HepG2 (cell line): ENCODE results near the gene MAPK14. TPM values are rescaled to one million over a fixed set of nuclear protein-coding genes. Genes with fewer than 3 reads are reported as not detected.

Experiments used
- ATAC-seq: fragments of 200-7000 bp; cut with Tn5 transposase; 3 replicates; pipeline ENCODE4 v1.9.1; 2020; ENCODE audit warnings: mild to moderate bottlenecking, moderate library complexity
- BruUV-seq: library from RNA; stranded (reverse); fragments of 400-500 nt; replicated peaks from 2 replicates; lab custom pipeline; 2021; lab: Mats Ljungman, UMichigan
- CTCF ChIA-PET: fragments of 300-600 bp; formaldehyde crosslinking; extraction: SDS; loops from one replicate; lab custom pipeline; 2021; ENCODE audit warnings: low total read pairs, inconsistent platforms, low intra/inter-chr PET ratio; lab: Yijun Ruan, JAX
- POLR2A ChIA-PET: fragments of 350-600 bp; sonication (Branson Sonifier 250); formaldehyde crosslinking; loops from one replicate; lab custom pipeline; 2020; ENCODE audit warnings: antibody characterized with exemption, inconsistent platforms; lab: Yijun Ruan, JAX
- DNase-seq: peaks from one replicate; pipeline ENCODE4 v3.0.0-alpha.2; 2015; ENCODE audit warnings: low spot score
- FAIRE-seq: peaks from 3 replicates; lab custom pipeline; 2011; peaks lifted over from hg19 to GRCh38; lab: Jason Lieb, UNC
- H2AFZ ChIP-seq: one replicate; pipeline ENCODE4 v1.6.1; 2011; ENCODE audit warnings: low read length, inconsistent platforms
- H3K27ac ChIP-seq: fragments of 300-600 bp; 3 replicates; pipeline ENCODE4 v1.8.0; 2011; ENCODE audit warnings: mixed run types, mild to moderate bottlenecking, mixed read lengths, low read length, inconsistent platforms; ENCODE audit not compliant: insufficient read depth; ENCODE audit errors: extremely low read length
- H3K27me3 ChIP-seq, 2 experiments: fragments of 200-600 bp in 1 of 2; 2 replicates in 1 of 2; 3 replicates in 1 of 2; pipeline versions ENCODE4 v1.6.0 to v1.8.0; 2011; ENCODE audit warnings: low read length in 2 of 2, mild to moderate bottlenecking in 2 of 2, moderate library complexity in 2 of 2, inconsistent platforms in 1 of 2; ENCODE audit not compliant: insufficient read depth in 2 of 2, control insufficient read depth in 1 of 2
- H3K36me3 ChIP-seq, 2 experiments: fragments of 200-600 bp in 1 of 2; replicated peaks in 1 of 2; 2 replicates in 1 of 2; 3 replicates in 1 of 2; pipeline versions ENCODE4 v1.5.1 to v1.8.0; 2011; ENCODE audit warnings: low read length in 2 of 2, inconsistent platforms in 1 of 2; ENCODE audit not compliant: insufficient read depth in 2 of 2, control insufficient read depth in 1 of 2
- H3K4me1 ChIP-seq: 2 replicates; pipeline ENCODE4 v1.5.1; 2012; ENCODE audit warnings: low read length, inconsistent platforms; ENCODE audit not compliant: insufficient read depth
- H3K4me2 ChIP-seq: 2 replicates; pipeline ENCODE4 v1.6.0; 2011; ENCODE audit warnings: low read depth, low read length, inconsistent platforms
- H3K4me3 ChIP-seq, 3 experiments: fragments of 200-600 bp in 1 of 3; sonication (generic), shearing (Covaris generic) in 1 of 3; replicated peaks in 1 of 3; 2 replicates each; pipeline ENCODE4 v1.5.1; 2011 to 2016; ENCODE audit warnings: low read length in 3 of 3, inconsistent platforms in 2 of 3, low read depth in 2 of 3, mild to moderate bottlenecking in 2 of 3, control low read depth in 1 of 3, mixed read lengths in 1 of 3; ENCODE audit not compliant: insufficient read depth in 1 of 3
- H3K79me2 ChIP-seq: one replicate; pipeline ENCODE4 v1.6.1; 2011; ENCODE audit warnings: low read length, inconsistent platforms; ENCODE audit not compliant: insufficient read depth
- H3K9ac ChIP-seq: 2 replicates; pipeline ENCODE4 v1.6.0; 2011; ENCODE audit warnings: mild to moderate bottlenecking, low read depth, low read length, inconsistent platforms; ENCODE audit not compliant: insufficient read depth
- H3K9me3 ChIP-seq: 2 replicates; pipeline ENCODE4 v1.5.1; 2012; ENCODE audit warnings: mild to moderate bottlenecking, low read length
- H4K20me1 ChIP-seq: 2 replicates; pipeline ENCODE4 v1.6.0; 2011; ENCODE audit warnings: inconsistent platforms, mild to moderate bottlenecking, low read length, moderate library complexity; ENCODE audit not compliant: insufficient read depth
- CEBPB ChIP-seq: IDR thresholded peaks from 2 replicates; pipeline ENCODE4 v1.6.1; 2011; ENCODE audit warnings: low read depth, low read length, improper control_type of control experiment, borderline replicate concordance
- HHEX ChIP-seq: IDR thresholded peaks from 2 replicates; pipeline ENCODE4 v1.6.1; 2016; ENCODE audit warnings: control low read depth
- HNRNPK ChIP-seq: fragments of 200-400 bp; formaldehyde crosslinking; IDR thresholded peaks from 2 replicates; pipeline ENCODE4 v1.6.1; 2018; ENCODE audit warnings: low read length, low read depth, moderate library complexity, mild to moderate bottlenecking; ENCODE audit not compliant: poor library complexity, severe bottlenecking
- NFKB2 ChIP-seq: sonication (generic); formaldehyde crosslinking; IDR thresholded peaks from 2 replicates; pipeline ENCODE4 v1.4.0; 2020; ENCODE audit warnings: missing genetic modification reagents, borderline replicate concordance
- SSRP1 ChIP-seq: IDR thresholded peaks from 2 replicates; pipeline ENCODE4 v1.6.1; 2016; ENCODE audit warnings: control low read depth
- ZNF550 ChIP-seq: sonication (generic); formaldehyde crosslinking; IDR thresholded peaks from 2 replicates; pipeline ENCODE4 v1.4.0; 2020; ENCODE audit warnings: mild to moderate bottlenecking, missing genetic modification reagents, borderline replicate concordance
- ZSCAN22 ChIP-seq: sonication (generic); formaldehyde crosslinking; IDR thresholded peaks from 2 replicates; pipeline ENCODE4 v1.4.0; 2020; ENCODE audit warnings: mild to moderate bottlenecking, missing genetic modification reagents
- WGBS: methylation state at CpG from one replicate; pipeline ENCODE4 v1.1.6; 2017; ENCODE audit warnings: low lambda C conversion rate; 5-methylcytosine and 5-hydroxymethylcytosine counted together
- in situ Hi-C: cut with HindIII; loops from 2 replicates; pipeline ENCODE4 v1.10.0; 2017; ENCODE audit warnings: low pct_unique_long_range_greater_than_20kb; ENCODE audit not compliant: extremely low pct_ligation_motif_present
- intact Hi-C: fragments of 100-400 bp; cut with micrococcal nuclease; formaldehyde crosslinking; loops from one replicate; pipeline ENCODE4 v1.10.0; 2022; ENCODE audit not compliant: unreplicated experiment
- polyA plus RNA-seq, 8 experiments: library from polyadenylated mRNA; depleted of rRNA in 3 of 8; stranded (reverse) in 7 of 8; unstranded in 1 of 8; fragments of >200 nt; fragmentation: Illumina TruSeq in 4 of 8; extraction: Trizol in 4 of 8; gene quantifications; 2 replicates each; pipeline versions ENCODE4 v1.2.1 to v1.2.3, GENCODE V29; 2011 to 2016; ENCODE audit warnings: low read depth in 4 of 8, missing spikeins in 1 of 8, mixed read lengths in 1 of 8; ENCODE audit not compliant: insufficient read depth in 1 of 8
- total RNA-seq, 5 experiments: library from RNA; depleted of rRNA; stranded (reverse); fragments of >200 nt; fragmentation: Illumina TruSeq; extraction: Trizol; gene quantifications; 2 replicates each; pipeline ENCODE4 v1.2.3, GENCODE V29; 2016; ENCODE audit warnings: low read depth in 1 of 5
- TF ChIP-seq, protein P1 (sequence below): sonication (generic); formaldehyde crosslinking; conservative IDR thresholded peaks from 2 replicates; pipeline ENCODE4 v1.4.0; 2020; ENCODE audit warnings: missing genetic modification reagents

The MAPK14 gene
- total and polyA plus RNA-seq, 2 of the 13 experiments (the other 11 are each of a cell fraction or from before 2014, with no cell fraction given) = 66.3 to 67.3 TPM

DNA sequence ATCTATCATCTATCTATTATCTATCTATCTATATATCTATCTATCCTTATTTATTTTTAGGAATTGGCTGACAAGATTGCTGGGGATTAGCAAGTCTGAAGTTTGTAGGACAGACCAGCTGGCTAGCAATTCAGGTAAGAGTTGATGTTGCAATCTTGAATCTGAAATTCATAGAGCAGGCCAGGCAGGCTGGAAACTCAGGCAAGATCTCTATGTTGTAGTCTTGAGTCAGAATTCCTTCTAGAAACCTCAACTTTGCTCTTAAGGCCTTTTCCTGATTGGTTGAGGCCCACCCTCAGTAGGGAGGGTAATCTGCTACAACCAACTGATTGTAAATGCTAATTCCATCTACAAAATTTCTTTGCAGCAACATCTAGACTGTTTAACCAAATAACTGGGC, 121.9 kb downstream of the MAPK14 start:
- Histone ChIP-seq H3K9me3 (no peaks in the 10 kb centered on the region), H4K20me1 (no peaks in the 10 kb centered on the region), H3K4me3 (no peak overlapping the region), H2AFZ (no peak overlapping the region), H3K27me3 (no peaks in the 10 kb centered on the region), H3K27ac (no peak overlapping the region), H3K9ac (no peak overlapping the region), H3K4me2 (no peak overlapping the region), H3K4me1 (peaks cover 16% of the 10 kb centered on the region), H3K79me2 (no peaks in the 10 kb centered on the region), H3K36me3 (no peaks in the 10 kb centered on the region)
- ATAC-seq (no peak), DNase-seq (no peak), FAIRE-seq (no peak)
- in situ Hi-C loops (no loop called here), intact Hi-C loops (no loop called here)
- ChIA-PET POLR2A (no interaction called here), CTCF (no interaction called here)
- TF ChIP-seq NFKB2 (no peak), ZSCAN22 (no peak), CEBPB (peak; percentile 27; the same call in 1 of the 2 replicates)
- no TSS peak for BruUV-seq

DNA sequence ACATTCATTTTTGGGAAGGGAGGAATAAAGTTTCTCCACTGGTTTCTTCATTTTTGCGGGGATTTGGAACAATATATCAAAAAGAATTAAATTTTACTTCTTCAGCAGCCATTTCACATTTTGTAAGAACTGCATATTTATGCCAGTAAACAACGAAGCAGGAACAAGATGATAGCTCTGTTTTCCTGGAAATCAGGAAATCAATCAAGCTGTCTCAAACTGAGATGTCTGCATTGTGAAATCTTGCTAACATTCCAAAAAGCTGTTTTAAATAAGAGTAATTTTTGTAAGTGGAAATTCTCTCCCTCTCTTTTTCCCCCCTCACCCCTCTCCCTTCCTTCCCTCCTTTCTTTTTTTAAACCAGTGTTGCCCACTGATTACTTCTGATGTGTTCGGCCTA, 122.7 kb downstream of the MAPK14 start:
- in situ Hi-C loops (no loop called here), intact Hi-C loops (no loop called here)
- ChIA-PET CTCF (no interaction called here), POLR2A (no interaction called here)
- no peaks in the 10 kb centered on the region for H3K36me3 ChIP-seq
- BruUV-seq = no TSS peak
- H3K79me2 ChIP-seq = no peaks in the 10 kb centered on the region
- no peak overlapping the region for H3K4me2 ChIP-seq
- no peaks in the 10 kb centered on the region for H3K9me3 ChIP-seq
- TF ChIP-seq ZNF550 (CRISPR knock-in tag) (no peak), HNRNPK (peak; percentile 67), SSRP1 (no peak), HHEX (CRISPR knock-in tag) (no peak)
- TF ChIP-seq, protein P1, sequence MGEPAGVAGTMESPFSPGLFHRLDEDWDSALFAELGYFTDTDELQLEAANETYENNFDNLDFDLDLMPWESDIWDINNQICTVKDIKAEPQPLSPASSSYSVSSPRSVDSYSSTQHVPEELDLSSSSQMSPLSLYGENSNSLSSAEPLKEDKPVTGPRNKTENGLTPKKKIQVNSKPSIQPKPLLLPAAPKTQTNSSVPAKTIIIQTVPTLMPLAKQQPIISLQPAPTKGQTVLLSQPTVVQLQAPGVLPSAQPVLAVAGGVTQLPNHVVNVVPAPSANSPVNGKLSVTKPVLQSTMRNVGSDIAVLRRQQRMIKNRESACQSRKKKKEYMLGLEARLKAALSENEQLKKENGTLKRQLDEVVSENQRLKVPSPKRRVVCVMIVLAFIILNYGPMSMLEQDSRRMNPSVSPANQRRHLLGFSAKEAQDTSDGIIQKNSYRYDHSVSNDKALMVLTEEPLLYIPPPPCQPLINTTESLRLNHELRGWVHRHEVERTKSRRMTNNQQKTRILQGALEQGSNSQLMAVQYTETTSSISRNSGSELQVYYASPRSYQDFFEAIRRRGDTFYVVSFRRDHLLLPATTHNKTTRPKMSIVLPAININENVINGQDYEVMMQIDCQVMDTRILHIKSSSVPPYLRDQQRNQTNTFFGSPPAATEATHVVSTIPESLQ = no peak
- no peak overlapping the region for H2AFZ ChIP-seq
- H4K20me1 ChIP-seq = no peaks in the 10 kb centered on the region
- H3K9ac ChIP-seq = no peak overlapping the region
- H3K4me1 ChIP-seq = peaks cover 16% of the 10 kb centered on the region
- 49% methylated on average over 3 of the region's 3 CpGs for WGBS
- DNase-seq = no peak
- no peak overlapping the region for H3K27ac ChIP-seq
- ATAC-seq = no peak
- H3K27me3 ChIP-seq = no peaks in the 10 kb centered on the region
- no peak overlapping the region for H3K4me3 ChIP-seq
- no peak for FAIRE-seq
